Esophagus muscularis mucosa (tissue), 4 donors: Measurements from ENCODE around the gene TOX2. TPM values are rescaled to one million over a fixed set of nuclear protein-coding genes. Genes with fewer than 3 reads are reported as not detected.

Experiments
- DNase-seq: peaks from one replicate; pipeline ENCODE4 v3.0.0-alpha.2; 2017; ENCODE audit errors: extremely low spot score
- H3K27ac ChIP-seq, 4 donors: fragments of 200-600 bp; sonication (generic); replicated peaks in 1 of 4; 1 replicate in 3 of 4; 2 replicates in 1 of 4; pipeline ENCODE4 v1.5.1; 2016 to 2019; ENCODE audit warnings: mild to moderate bottlenecking in 1 of 4
- H3K27me3 ChIP-seq, 4 donors: fragments of 200-600 bp; sonication (generic); one replicate each; pipeline versions ENCODE4 v1.5.1 to v1.6.0; 2016 to 2019
- H3K36me3 ChIP-seq, 4 donors: fragments of 200-600 bp; sonication (generic); one replicate each; pipeline ENCODE4 v1.5.1; 2016 to 2019
- H3K4me1 ChIP-seq, 4 donors: fragments of 200-600 bp; sonication (generic); one replicate each; pipeline ENCODE4 v1.5.1; 2016 to 2019
- H3K4me3 ChIP-seq, 4 donors: fragments of 200-600 bp; sonication (generic); 1 replicate in 2 of 4; 2 replicates in 2 of 4; pipeline ENCODE4 v1.5.1; 2016 to 2019; ENCODE audit warnings: mild to moderate bottlenecking in 4 of 4, moderate library complexity in 1 of 4
- H3K9me3 ChIP-seq, 4 donors: fragments of 200-600 bp; sonication (generic); 1 replicate in 3 of 4; 2 replicates in 1 of 4; pipeline ENCODE4 v1.5.1; 2016 to 2019
- CTCF ChIP-seq, 3 experiments: fragments of 200-600 bp in 2 of 3; fragments of 450-650 bp in 1 of 3; sonication (generic) in 2 of 3; IDR thresholded peaks; one replicate each; pipeline ENCODE4 v1.5.1; 2017 to 2019; ENCODE audit warnings: antibody characterized with exemption in 3 of 3, mild to moderate bottlenecking in 2 of 3, moderate library complexity in 1 of 3
- EP300 ChIP-seq: sonication (generic); formaldehyde crosslinking; IDR thresholded peaks from one replicate; pipeline ENCODE4 v1.6.1; 2017; ENCODE audit warnings: antibody characterized with exemption
- POLR2A ChIP-seq: fragments of 450-650 bp; IDR thresholded peaks from one replicate; pipeline ENCODE4 v1.6.1; 2017; ENCODE audit warnings: antibody characterized with exemption, moderate library complexity, mild to moderate bottlenecking, low read depth
- POLR2AphosphoS5 ChIP-seq, 2 donors: sonication (generic); formaldehyde crosslinking; IDR thresholded peaks; one replicate each; pipeline ENCODE4 v1.6.1; 2017; ENCODE audit warnings: antibody characterized with exemption in 2 of 2
- WGBS: methylation state at CpG from one replicate; pipeline ENCODE4 v1.1.5; 2018; 5-methylcytosine and 5-hydroxymethylcytosine counted together
- intact Hi-C: fragments of 100-400 bp; cut with DNase I; formaldehyde crosslinking; loops from one replicate; pipeline ENCODE4 v1.15.1; 2023
- total RNA-seq, 4 donors: library from RNA; depleted of rRNA; stranded (reverse); fragments of >200 nt; gene quantifications; one replicate each; pipeline versions ENCODE4 v1.1.0 to v1.2.1, GENCODE V29; 2016

The TOX2 gene
- total RNA-seq, 4 donors from 2014 or later = 19.4 to 39.5 (median 32.8) TPM

- Histone ChIP-seq H3K9me3 (no peaks in the 10 kb centered on the region), H3K4me3 (no peak overlapping the region), H3K27ac (no peak overlapping the region), H3K27me3 (no peaks in the 10 kb centered on the region), H3K36me3 (peaks cover 0 to 11% (median 0%) of the 10 kb centered on the region in 4 donors), H3K4me1 (no peaks in the 10 kb centered on the region)
- intact Hi-C loops = no loop called here
- no peak for DNase-seq
- no peak for TF ChIP-seq POLR2A
- no peak for TF ChIP-seq CTCF (IDR thresholded peaks at IDR 0.05)
- no peak for TF ChIP-seq EP300
- TF ChIP-seq POLR2AphosphoS5 (IDR thresholded peaks at IDR 0.05) = no peak
- WGBS = 74% methylated on average over 3 of the region's 3 CpGs
These were observed 63.3 kb downstream of the TOX2 start for GRCh38 chr20:43977962-43978361.

DNA sequence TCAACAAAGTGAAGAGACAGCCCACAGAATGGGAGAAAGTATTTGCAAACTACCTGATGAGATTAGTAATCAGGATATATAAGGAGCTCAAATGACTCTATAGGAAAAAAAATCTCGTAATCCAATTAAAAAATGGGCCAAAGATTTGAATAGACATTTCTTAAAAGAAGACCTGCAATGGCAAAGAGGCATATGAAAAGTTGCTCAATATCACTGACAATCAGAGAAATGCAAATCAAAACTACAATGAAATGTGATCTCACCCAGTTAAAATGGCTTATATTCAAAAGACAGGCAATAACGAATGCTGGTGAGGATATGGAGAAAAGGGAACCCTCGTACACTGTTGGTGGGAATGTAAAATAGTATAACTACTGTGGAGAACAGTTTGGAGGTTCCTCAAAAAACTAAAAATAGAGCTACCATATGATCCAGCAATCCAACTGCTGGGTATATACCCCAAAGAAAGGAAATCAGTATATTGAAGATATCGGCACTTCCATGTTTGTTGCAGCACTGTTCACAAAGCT, 65.0 kb downstream of the TOX2 start:
- Histone ChIP-seq H3K4me3 (no peak overlapping the region), H3K27me3 (no peaks in the 10 kb centered on the region), H3K27ac (no peak overlapping the region), H3K4me1 (peaks cover 0 to 4% (median 0%) of the 10 kb centered on the region in 4 donors), H3K36me3 (peaks cover 0 to 6% (median 0%) of the 10 kb centered on the region in 4 donors), H3K9me3 (no peaks in the 10 kb centered on the region)
- DNase-seq = no peak
- TF ChIP-seq POLR2A = no peak
- no peak for TF ChIP-seq POLR2AphosphoS5 (IDR thresholded peaks at IDR 0.05)
- TF ChIP-seq EP300 = no peak
- no peak for TF ChIP-seq CTCF (IDR thresholded peaks at IDR 0.05)
- WGBS = 84% methylated on average over 4 of the region's 4 CpGs
- intact Hi-C loops = no loop called here

GRCh38 chr20:43981540-43981939, 66.9 kb downstream of the TOX2 start:
- TF ChIP-seq POLR2AphosphoS5 (IDR thresholded peaks at IDR 0.05) (no peak), CTCF (IDR thresholded peaks at IDR 0.05) (no peak), EP300 (no peak), POLR2A (no peak)
- H3K9me3 ChIP-seq = no peaks in the 10 kb centered on the region
- H3K27ac ChIP-seq = no peak overlapping the region
- H3K4me3 ChIP-seq = no peak overlapping the region
- H3K36me3 ChIP-seq = peaks cover 0 to 5% (median 0%) of the 10 kb centered on the region in 4 donors
- DNase-seq = no peak
- 79% methylated on average over 4 of the region's 4 CpGs for WGBS
- no peaks in the 10 kb centered on the region for H3K27me3 ChIP-seq
- intact Hi-C loops = no loop called here
- H3K4me1 ChIP-seq = peaks cover 0 to 10% (median 0%) of the 10 kb centered on the region in 4 donors

DNA sequence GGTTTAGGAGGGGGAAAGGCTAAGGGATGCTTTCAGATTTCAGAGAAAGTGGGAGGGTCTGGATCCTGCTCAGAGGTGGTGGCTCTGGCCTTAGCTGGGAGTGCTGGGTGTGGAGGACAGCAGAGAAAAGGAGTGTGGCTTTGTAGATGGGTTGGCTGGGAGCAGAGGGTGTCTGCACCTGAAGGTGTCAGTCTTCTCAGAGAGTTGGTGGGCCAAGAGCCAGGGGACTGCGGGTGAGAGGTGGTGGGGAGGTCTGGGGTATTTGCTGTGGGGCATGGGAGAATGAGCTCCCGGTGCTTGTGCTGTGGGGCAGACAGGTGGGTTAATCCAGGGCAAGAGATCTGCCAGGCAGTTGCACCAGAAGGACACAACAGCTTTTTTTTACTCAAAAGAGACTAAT, 67.4 kb downstream of the TOX2 start:
- peaks cover 0 to 10% (median 0%) of the 10 kb centered on the region in 4 donors for H3K4me1 ChIP-seq
- no peaks in the 10 kb centered on the region for H3K9me3 ChIP-seq
- DNase-seq = no peak
- H3K4me3 ChIP-seq = no peak overlapping the region
- no peak for TF ChIP-seq EP300
- intact Hi-C loops = no loop called here
- no peaks in the 10 kb centered on the region for H3K27me3 ChIP-seq
- H3K36me3 ChIP-seq = peaks cover 0 to 5% (median 0%) of the 10 kb centered on the region in 4 donors
- H3K27ac ChIP-seq = no peak overlapping the region
- WGBS = 84% methylated on average over 2 of the region's 2 CpGs

DNA sequence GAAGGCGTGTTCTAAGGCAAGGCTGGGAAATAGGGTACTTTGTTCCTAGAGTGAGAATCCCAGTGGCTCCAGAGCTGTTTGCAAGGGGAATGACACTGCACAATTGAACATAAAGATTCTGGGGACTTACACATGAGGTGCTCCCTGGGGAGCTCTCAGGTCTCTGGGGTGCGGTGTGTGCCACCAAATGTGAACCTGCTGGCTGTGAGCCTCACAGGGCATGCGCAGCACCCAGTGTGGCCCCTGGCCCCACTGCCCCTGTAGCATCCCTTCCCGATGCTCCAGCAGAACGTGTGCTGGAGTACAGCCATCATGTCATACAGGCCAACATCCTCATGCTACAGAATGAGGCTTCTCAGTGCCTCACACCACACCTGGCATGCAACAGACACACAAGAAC, 68.2 kb downstream of the TOX2 start:
- H3K36me3 ChIP-seq = peaks cover 0 to 5% (median 0%) of the 10 kb centered on the region in 4 donors
- no peak overlapping the region for H3K27ac ChIP-seq
- no peaks in the 10 kb centered on the region for H3K9me3 ChIP-seq
- H3K4me3 ChIP-seq = no peak overlapping the region
- no peak for DNase-seq
- TF ChIP-seq CTCF (IDR thresholded peaks at IDR 0.05) = no peak
- TF ChIP-seq EP300 = no peak
- no peak for TF ChIP-seq POLR2AphosphoS5 (IDR thresholded peaks at IDR 0.05)
- TF ChIP-seq POLR2A = no peak
- WGBS = 100% methylated on average over 1 of the region's 5 CpGs
- intact Hi-C loops = no loop called here
- peaks cover 0 to 10% (median 0%) of the 10 kb centered on the region in 4 donors for H3K4me1 ChIP-seq
- H3K27me3 ChIP-seq = no peaks in the 10 kb centered on the region
